GM21447 (cell line): ENCODE results near the gene CHAF1B.
A peak's percentile ranks its signal among the peaks of the same experiment; 100 is the strongest.

Experiments used
- ATAC-seq: cut with Tn5 transposase; IDR thresholded peaks from one replicate; pipeline ENCODE4 v1.9.1; 2021; ENCODE audit not compliant: unreplicated experiment

CHAF1B gene

DNA sequence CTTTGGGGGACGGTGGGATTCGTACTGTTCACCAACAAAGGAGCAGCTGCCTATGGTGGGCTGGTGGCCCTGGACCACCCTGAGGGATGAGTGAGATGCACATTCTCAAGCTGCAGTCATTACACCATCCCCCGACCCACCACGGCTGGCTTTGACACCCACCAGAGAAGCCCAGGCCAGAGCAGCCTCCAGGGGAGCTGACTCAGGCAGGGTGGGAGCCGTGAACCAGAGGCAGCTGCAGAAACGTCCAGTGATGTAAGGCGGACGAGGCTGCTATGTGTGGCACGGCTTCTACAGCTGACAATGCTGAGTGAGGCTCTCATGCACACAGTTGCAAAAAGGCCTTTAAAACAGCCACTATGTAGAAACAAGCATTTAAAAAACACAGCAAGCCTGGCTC is 40.1 kb downstream of the CHAF1B start:
- no peak for ATAC-seq

DNA sequence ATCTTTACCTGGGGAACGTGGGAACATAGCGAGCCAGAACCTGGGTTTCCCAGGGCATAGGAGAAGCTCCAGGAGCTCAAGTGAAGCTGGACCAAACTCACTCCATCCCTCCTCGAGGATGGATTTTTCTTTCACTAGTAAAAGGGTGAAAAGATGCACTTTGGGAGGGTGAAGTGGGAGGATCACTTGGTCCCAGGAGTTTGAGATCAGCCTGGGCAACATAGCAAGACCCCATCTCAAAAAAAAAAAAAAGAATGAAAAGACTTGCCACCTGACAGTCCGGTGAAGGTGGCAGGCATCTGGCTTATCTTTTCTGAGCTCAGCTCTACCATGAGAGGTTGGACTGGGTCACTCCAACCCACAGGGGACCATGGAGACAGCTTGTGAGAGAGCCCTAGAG is 42.3 kb downstream of the CHAF1B start:
- no peak for ATAC-seq

DNA sequence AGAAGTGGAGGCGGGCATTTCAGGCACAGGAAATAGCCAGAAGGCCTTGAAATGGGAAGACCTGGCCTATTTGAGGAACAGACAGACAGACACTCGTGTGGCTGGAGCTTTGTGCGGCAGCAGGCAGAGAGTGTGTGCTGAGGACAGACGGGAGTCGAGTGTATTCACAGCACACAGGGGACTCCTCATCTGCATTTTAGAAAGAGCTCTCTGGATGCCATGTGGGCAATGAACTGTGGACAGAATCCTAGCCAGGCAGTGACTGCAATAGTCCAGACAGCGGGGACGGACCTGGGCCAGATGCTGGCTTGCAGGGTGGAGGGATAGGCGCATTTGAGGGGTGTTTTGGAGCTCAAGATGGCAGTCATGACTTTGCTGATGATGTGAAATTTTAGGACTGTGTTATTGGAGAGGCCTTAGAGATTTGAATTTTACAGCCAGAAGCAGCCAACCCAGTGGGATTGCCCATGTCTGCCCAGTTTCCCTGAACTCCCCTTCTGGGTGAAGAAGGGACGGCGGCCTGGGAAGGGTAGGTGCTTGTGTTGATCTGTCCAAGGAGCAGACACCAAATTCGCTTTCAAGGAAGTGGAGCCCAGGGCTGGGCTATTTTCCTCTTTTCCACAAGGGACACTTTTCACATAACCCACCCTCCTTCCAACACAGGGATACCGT is 43.7 kb downstream of the CHAF1B start:
- ATAC-seq = no peak

DNA sequence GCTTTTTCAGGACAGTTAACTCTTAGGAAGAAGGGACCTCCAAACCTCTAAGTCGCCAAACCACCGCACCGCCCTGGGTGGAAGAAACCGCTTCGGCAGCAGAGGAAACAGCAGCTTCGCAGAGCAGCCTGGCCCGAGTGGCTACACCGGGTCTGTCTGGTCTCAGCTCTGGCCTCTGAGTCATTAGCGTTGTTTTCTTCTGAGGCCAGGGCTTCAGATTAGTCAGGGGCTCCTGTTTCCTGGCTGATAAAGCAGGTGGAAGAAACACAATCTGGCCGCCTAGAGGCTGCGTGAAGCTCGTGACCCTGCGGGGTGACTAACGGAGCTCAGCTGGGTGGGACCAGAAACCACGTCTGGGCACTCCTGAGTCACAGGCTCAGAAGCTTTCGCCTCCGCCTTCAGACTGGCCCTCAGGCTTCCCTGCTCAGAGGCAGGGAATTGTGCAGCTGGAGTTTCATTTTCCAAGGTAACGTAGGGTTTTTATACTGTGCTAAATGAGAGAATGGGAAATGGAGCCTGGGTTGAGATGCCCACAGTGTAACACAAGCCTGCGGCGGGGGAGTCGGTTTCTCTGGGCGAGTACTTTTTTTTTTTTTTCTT is 44.9 kb downstream of the CHAF1B start:
- peak; percentile 89 for ATAC-seq

DNA sequence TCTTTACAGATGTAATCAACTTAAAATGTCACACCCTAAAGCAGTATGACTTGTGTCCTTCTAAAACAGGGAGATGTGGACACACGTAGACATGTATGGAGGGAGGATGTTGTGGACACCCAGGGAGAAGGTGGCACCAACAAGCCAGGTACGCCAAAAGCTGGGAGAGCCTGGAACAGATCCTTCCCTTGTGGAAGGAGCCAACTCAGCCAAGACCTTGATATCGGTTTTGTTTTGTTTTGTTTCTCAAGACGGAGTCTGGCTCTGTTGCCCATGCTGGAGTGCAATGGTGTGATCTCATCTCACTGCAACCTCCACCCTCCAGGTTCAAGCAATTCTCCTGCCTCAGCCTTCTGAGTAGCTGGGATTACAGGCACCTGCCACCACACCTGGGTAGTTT is 45.6 kb downstream of the CHAF1B start:
- no peak for ATAC-seq

DNA sequence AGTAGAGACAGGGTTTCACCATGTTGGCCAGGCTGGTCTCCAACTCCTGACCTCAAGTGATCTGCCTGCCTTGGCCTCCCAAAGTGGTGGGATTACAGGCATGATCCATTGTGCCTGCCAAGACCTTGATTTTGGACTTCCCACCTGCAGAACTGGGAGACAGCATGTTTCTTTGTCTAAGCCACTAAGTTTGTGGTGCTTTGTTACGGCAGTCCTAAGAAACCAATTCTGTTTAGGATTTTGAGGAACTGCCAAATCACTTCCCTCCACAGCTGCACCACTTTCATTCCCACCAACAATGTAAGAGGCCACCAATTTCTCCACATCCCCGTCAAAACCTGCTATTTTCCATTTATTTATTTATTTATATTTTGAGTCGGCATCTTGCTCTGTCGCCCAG is 46.1 kb downstream of the CHAF1B start:
- ATAC-seq = no peak

DNA sequence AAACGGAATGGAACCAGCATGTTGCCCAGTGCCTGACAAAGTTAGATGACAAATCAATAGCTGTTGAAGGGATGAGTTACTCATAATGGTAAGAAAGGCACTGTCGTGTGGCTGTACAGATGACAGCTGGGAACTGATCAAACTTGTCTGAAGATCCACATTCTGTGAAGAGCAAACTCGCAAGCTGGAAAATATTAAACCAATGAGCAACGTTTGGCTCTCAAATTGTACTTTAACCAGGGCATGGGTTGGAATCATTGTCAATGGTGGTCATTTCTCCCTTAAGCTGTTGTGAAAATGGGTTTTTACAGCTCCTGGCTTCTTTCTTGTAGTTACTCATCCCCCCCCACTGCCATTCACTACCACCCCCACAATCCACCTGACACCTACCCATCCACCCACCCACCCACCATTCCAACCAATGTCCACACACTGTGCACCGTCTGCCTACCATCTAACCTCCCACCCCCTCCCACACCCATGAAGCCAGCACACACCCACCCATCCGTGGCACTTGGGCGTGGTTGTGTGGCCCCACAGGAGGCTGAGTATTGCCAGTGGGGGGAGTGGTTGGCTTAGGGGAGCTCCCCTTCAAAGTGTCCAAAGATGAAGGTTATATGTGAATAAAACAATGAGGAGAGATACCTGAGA is 48.0 kb downstream of the CHAF1B start:
- ATAC-seq = no peak

DNA sequence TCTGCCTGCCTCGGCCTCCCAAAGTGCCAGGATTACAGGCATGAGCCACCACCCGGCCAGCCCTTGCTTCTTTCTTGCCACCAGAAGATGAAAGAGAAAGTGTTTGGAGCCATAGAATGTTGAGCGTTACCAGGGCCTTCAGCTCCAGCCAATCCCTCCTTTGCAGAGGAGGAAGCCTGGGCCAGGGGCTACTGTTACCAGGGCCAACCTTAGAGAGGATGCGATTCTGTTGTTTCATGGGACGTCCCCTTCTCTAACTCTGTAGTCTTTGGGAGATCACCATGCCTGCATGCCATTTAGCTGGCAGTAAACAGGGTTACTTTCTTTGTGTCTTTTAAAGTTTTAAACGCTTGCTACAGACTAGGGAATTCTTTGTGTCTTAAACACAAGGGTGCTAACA is 49.0 kb downstream of the CHAF1B start:
- ATAC-seq = no peak

DNA sequence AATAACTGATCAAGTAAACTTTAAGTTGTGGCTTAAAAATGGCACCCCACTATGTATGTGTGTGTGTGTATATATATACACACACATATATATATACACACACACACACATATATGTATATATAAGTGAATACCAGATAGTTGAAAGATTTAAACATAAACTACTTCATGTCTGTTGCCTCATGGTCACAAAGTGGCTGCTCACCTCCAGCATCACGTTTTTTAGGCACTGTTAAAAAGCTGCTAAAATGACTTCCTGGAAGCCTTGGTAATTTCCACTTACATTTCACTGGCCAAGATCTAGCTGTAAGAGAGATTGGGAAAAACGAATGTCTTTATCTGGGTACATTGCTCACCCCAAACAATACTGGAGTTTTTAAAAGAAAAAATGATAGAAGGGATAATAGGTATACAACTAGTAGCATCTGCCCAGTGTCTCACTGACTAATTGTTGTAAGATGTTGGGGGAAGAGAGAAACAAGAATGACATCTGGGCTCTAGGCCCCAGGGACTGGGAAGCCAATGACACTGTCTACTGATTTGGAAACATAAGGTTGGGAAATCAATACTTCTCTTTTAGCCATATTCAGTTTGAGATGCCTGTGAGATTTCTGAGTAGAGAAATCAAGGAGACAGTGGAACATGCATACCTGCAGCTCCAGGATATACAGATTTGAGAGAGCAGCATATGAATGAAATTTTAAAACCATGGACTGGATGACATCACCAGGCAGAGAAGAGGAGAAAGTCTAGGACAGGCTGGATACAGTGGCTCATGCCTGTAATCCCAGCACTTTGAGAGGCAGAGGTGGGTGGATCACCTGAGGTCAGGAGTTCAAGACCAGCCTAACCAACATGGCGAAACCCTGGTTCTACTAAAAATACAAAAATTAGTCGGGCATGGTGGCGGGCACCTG is 51.9 kb downstream of the CHAF1B start:
- ATAC-seq = no peak

DNA sequence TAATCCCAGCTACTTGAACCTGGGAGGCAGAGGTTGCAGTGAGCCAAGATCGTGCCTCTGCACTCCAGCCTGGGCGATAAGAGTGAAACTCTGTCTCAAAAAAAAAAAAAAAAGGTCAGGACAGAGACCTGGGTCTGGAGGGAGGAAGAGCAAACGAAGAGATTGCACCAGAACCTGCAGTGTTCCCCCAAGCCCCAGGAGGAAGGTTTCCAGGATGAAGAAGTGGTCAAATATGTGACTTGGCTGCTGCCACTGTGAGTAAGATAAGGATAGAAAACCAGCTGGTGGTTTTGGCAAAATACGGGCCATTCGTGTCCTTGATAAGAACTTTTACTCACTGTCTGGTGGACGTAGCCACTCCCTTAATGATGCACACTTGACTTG is 52.5 kb downstream of the CHAF1B start:
- ATAC-seq = no peak

DNA sequence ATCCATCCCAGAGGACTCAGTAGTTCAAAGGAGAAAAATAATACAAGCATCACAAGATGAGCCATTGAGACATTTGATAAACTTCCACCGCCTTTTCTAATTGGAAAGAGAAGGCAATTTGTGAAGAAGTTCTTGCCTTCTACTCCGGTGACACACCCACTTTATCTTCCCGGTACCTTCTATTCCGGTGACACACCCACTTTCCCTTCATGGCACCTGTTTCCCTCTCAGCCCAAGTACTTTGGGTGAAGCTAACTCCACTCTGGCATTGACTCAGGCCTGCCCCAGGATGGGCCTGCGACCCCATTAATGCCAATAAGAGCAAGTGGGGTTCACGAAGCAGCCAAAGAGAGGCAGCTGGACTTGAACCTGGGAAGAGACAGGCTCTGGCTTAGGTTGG is 56.5 kb downstream of the CHAF1B start:
- ATAC-seq = no peak

DNA sequence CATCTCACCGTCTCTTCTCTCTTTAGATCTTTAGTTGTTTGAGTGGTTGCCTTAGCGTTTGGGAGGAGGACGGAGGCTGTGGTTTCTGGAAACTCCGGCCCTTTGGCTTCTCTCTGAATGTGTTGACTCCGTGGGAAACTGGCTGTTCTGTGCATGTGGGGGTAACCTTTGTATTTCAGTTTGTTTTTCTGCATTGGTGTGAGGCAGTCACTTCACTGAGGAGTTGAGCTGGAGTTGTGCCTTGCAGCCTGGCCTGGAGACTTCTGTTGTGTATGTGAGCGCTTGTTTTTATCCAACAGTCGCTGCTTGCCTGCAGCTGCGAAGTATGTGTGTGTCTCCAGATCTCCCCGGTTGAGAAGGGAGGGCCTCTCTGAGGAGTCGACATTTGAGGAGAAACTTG is 61.1 kb downstream of the CHAF1B start:
- no peak for ATAC-seq

DNA sequence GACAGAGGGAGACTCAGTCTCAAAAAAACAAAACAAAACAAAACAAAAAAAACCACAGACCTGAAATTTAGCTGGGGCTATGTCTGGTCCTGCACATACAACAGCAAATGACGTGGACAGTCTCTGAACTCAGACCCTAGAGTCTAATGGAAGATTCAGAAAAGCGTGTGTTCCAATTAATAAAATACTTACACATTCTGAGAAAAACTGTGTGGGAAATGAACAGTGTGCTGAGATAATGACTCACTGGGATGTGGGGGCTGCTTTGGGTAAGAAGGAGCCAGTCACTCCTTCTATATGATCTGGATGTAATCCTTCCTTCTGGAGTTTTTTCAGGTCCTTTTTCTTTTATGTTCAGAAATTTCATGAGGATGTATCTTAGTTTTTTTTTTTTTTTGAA is 65.3 kb downstream of the CHAF1B start:
- no peak for ATAC-seq

DNA sequence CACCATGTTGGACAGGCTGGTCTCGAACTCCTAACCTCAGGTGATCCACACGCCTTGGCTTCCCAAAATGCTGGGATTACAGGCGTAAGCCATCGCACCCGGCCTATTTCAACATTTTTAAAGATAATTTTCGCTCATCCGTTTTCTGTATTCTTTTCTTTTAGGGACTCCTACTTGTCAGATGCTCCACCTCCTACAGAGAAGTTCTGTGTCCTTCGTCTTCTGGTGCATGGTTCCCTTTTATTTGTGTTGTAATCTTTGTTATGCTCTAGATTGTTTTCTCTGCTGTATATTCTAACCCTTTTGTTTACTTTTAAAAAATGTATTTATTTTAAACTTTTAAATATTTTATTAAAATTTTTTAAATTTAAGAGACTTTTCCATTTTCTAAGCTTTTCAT is 66.3 kb downstream of the CHAF1B start:
- ATAC-seq = no peak

DNA sequence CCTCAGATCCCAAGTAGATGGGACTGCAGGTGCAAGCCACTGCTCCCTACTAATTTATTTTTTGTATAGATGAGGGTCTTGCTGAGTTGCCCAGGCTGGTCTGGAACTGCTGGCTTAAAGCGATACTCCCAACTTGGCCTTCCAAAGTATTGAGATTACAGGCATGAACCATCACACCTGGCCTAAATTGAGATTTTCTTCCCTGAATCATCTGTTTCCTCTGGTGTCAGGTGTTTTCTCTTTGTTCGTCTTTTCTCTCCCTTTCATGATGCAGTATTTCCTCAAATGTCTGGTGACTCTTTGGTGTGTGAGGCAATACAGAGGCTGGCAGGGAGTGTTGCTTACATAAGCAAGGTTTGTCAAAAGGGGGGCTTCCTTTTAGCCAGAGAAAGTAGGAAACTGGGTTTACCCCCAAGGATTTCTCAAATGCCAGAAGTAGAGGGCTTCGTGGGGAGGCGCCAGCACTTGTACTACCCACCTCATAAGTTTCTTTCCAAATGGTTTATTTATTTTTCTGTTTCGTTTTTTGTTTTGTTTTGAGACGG is 67.2 kb downstream of the CHAF1B start:
- ATAC-seq = no peak

DNA sequence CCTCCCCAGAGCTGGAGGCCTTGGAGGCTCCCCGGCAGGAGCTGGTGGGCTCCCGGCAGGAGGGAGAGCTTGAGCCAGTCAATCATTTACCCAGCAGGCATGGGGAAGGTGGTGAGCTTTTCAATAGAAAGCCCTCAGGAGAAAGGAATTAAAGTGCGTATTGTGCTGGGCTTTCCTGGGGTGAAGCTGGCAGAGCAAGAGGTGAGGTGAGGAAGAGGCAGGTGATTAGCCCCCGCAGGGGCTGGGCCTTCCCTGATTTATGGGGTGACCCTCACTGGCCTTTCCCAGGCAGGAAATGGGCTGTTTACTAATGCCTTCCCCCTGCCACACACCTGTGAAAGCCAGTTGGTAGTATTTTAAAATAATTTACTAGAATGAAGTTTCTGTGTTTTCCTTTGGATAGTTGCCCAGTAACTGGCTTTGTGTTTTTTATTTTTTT is 68.9 kb downstream of the CHAF1B start:
- no peak for ATAC-seq

DNA sequence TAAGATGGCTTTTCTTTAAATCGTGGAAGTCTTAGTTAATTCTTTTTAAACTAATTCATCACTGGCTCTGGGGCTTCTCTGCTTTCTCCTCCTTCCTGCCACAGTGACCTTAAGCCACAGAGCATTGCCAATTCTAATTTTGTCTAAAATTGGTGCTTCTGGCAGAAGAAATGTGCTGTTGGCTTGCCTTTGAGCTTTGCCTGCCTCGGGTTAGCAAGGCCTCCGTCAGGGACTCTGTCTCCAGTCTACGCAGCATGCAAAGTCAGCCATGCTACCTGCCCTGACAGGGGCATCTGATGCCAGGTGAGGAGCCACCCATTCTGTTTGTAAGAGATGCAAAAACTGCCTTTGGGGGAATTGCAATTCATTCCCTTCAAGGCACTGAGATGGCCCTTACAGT is 69.5 kb downstream of the CHAF1B start:
- no peak for ATAC-seq

DNA sequence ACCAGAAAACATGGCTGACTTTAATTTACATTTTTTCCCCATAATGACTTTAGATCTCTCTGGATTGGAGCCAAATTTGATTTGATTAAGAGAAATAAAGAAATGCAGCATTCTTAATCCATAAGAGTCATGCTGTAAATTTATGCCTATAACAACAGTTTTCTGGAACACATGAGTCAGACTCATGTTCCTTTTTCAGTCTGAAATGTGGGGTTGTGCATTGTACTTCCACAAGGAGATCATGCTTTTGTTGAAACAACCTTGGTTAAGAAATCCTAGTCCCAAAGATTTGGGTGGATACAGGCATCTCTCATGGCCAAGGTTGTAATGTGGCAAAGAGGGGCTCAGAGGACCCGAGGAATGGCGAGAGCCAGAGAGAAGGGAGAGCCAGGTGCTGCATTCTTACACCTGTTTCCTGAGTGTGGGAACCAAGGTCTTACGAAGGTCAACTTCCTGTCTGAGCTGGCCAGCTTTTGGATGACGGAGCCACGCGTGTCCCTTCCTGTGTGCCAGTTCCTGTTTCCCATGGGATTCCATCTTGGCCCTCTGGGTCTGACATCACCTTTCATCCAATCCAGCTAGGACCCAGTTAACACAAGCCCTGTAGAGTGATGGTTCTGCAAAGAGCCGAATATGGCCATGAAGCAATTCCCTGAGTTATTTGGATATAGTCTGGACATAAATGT is 71.7 kb downstream of the CHAF1B start:
- no peak for ATAC-seq

DNA sequence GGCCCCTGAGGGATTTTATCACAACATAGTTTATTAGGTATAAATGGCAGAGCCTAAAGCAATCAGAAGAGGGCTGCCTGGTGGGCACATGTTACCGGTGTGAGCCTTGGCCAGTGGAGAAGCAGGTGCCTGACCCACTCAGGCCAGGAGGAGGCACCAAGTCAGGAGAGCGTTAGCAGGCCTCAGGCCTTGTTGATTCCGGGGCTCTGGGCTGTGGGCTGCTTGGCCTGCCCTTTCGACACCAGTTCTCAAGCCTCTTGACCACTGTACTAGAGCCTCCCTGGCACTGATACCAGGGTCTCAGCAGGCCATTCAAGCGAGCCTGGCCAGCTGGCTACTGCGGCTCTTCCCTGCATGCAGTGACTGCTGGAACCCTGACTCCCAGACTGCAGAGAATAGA is 73.9 kb downstream of the CHAF1B start:
- no peak for ATAC-seq

DNA sequence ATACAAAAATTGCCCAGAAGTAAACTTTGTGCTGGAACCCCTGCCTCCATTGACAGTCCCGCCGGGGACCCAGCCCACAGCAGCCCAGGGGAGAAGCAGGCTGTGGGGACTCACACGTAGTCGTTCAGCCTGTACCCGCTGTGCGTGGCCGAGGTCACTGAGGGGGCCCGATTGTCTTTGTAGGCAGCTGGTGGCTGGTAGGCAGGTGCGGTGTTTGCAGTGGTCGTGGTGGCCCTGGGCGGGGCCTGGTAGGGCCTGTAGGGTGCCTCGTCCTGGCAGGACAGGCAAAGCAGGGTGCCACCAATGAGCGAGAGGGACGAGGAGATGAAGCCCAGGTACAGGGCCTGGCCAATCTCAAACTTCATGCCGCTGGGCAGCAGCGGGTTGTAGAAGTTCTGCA is 75.7 kb downstream of the CHAF1B start:
- no peak for ATAC-seq
